Measurements from ENCODE around the gene RAB17.

RAB17 gene

GRCh38 chr2:237577956-237578870 lies 12.3 kb downstream of the RAB17 start:
- no peak for DNase-seq (ENCODE audit: low read depth)

- no peak for DNase-seq (ENCODE audit: low read depth)
These were observed 13.1 kb downstream of the RAB17 start for GRCh38 chr2:237577458-237577857.

- no peak for DNase-seq (ENCODE audit: low read depth)
These were observed 13.6 kb downstream of the RAB17 start for GRCh38 chr2:237576974-237577373.

- DNase-seq (ENCODE audit: low read depth) = no peak
These were observed 14.4 kb downstream of the RAB17 start for GRCh38 chr2:237575869-237576862.

GRCh38 chr2:237574894-237575868 lies 15.4 kb downstream of the RAB17 start:
- no peak for DNase-seq (ENCODE audit: low read depth)

GRCh38 chr2:237574467-237574866 lies 16.1 kb downstream of the RAB17 start:
- DNase-seq (ENCODE audit: low read depth) = no peak

- DNase-seq (ENCODE audit: low read depth) = no peak
These were observed 16.7 kb downstream of the RAB17 start for GRCh38 chr2:237573721-237574415.

GRCh38 chr2:237572742-237573101 lies 17.8 kb downstream of the RAB17 start:
- no peak for DNase-seq (ENCODE audit: low read depth)

- peak; percentile 91 for DNase-seq (ENCODE audit: low read depth)
These were observed 18.4 kb downstream of the RAB17 start for GRCh38 chr2:237572021-237572741.

- DNase-seq (ENCODE audit: low read depth) = no peak
These were observed 19.0 kb downstream of the RAB17 start for GRCh38 chr2:237571551-237571950.

- DNase-seq (ENCODE audit: low read depth) = no peak
These were observed 19.7 kb downstream of the RAB17 start for GRCh38 chr2:237570776-237571335.

- DNase-seq (ENCODE audit: low read depth) = no peak
These were observed 20.6 kb downstream of the RAB17 start for GRCh38 chr2:237569896-237570295.

GRCh38 chr2:237569041-237569440 lies 21.5 kb downstream of the RAB17 start:
- DNase-seq (ENCODE audit: low read depth) = no peak

- no peak for DNase-seq (ENCODE audit: low read depth)
These were observed 22.3 kb downstream of the RAB17 start for GRCh38 chr2:237568121-237568660.

GRCh38 chr2:237567276-237568029 lies 23.1 kb downstream of the RAB17 start:
- no peak for DNase-seq (ENCODE audit: low read depth)

GRCh38 chr2:237566401-237567235 lies 23.9 kb downstream of the RAB17 start, which contains the start of gene PRLH:
Gene PRLH (plus strand): TSS chr2:237566574. CDS start chr2:237566574, 0 bp downstream.
- DNase-seq (ENCODE audit: low read depth) = no peak

- no peak for DNase-seq (ENCODE audit: low read depth)
These were observed 24.6 kb downstream of the RAB17 start for GRCh38 chr2:237565974-237566373.
